ENCODE measurements around the gene KAT5.

- TF ChIP-seq EZH2 (IDR thresholded peaks at IDR 0.05; ENCODE audit: insufficient read depth, low read length), result no peak
- TF ChIP-seq CTCF (IDR thresholded peaks at IDR 0.05; ENCODE audit: insufficient read depth, low read depth, low read length), result no peak
Observed at GRCh38 chr11:65703846-65704245, 8.2 kb upstream of the KAT5 start.

All from astrocyte (in vitro differentiated cells and primary cell).